HG02885 (cell line): ENCODE results near the gene NFIA.

Experiments
- ATAC-seq: cut with Tn5 transposase; IDR thresholded peaks from one replicate; pipeline ENCODE4 v1.9.1; 2021; ENCODE audit warnings: mild to moderate bottlenecking; ENCODE audit not compliant: unreplicated experiment, poor library complexity

Gene NFIA

DNA sequence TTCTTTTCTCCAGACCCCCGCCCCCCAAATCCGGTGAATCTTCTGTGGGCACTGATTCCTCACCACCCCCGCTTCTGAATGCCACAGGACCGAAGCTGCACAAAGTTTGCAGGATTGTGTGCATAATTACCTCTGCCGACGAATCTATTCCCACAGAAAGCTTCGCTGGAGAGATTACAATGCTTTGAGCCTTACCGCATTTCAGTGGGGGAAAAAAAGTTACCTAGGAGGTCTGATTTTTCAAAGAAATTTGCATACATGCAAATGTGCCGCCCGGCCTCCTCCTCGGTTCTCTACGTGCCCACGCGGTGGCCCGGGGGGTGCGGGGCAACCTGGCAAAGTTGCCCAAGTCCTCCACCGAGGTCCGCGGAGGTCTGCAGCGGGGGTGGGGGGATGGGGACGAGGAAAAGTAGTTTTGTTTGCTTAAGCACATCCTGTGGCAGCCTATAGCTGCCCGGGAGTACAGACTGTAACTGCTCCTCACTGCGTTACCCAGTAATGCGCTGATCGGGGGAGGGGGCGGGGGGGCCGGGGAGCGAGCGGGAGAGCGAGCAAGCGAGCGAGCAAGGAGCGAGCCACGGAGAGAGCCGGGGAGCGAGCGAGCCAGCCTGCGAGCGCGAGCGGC, 563 bp upstream of the NFIA start:
- no peak for ATAC-seq

- ATAC-seq = no peak
Observed at GRCh38 chr1:61083013-61083806, 849 bp downstream of the NFIA start.

DNA sequence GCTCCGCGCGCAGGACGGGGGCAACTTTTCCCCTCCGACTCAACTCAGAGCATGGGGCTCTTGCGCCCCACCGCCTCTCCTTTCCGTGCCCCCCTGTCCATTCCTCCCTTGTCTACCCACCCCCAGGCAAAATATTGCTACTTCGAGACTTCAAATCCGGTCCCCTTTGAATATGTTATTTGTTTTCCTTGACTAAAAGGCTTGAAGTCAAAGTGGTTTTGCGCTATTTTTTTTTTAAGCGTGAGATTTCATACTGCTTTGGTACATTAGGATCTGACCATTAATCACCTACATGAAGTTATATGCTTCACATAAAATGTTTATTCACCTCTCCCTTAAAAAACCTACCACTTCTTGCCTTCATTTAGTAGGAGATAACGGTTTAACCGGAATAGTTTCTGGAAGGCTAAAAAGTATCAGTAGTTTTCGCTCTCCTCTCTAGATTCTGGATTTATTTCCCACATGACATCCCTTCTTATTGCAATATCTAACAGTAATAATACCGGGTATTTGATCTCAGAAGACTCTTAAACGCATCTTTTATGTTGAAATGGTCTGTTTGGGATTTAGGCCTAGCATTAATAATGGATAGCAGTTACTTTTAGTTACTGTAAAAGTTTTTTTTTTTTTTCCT, 1.6 kb downstream of the NFIA start:
- ATAC-seq = no peak

DNA sequence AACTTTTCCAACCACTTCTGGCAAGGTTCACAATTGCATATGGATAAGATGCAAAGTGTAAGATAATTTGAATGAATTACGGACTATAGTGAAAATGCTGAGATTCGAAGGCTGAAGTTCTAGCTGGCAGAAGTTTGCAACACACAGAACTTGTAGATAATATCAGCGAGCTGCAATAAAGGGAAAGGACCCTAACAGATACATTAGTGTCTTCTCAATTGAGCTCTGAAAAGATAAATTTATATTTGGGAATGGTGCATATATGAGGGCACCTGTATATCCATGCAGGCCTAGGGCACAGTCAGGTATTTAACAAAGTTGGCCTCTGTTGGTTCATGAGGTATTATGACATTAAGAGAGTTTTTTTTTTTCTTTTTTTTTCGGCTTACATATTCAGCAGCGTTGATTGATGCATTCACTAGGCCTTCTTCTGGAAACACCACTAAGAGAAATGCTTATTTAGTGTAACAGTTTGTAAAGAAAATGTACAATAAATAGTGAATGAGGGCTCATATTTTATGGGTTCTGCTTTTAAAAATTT, 2.2 kb downstream of the NFIA start:
- ATAC-seq = no peak

DNA sequence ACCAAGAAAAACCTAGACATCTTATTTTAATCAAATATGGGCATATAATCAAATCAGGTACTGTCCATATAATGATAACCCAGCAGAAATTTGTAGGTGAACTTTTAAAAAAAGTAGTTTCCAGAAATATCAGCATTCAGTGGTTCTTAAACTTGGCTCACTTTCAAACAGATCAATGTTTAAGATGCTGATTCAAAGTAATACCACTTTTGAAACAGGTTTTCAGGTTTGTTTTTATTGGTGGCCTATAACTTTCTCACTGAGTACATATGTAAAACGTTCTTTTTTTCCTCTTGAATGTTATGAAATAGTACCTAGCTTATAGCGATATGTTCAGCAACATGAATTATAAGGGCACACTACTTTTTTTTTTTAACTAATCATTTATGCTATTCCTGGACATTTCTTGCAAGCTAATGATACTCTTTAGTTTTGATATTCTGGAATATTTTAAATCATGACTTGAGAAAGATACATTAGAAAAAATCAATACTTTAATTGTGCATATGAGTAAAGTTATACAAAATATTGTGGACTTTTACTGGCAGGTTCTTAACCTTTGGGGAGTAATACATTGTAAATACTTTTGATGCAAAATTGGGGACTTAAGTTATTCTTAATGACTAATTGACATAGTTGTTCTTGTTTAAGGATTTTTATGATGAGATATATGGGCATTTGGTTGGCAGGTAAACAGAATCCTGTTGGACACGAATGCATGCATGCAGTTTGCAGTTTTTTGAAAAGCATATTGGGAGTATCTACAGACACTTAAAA, 3.0 kb downstream of the NFIA start:
- no peak for ATAC-seq

DNA sequence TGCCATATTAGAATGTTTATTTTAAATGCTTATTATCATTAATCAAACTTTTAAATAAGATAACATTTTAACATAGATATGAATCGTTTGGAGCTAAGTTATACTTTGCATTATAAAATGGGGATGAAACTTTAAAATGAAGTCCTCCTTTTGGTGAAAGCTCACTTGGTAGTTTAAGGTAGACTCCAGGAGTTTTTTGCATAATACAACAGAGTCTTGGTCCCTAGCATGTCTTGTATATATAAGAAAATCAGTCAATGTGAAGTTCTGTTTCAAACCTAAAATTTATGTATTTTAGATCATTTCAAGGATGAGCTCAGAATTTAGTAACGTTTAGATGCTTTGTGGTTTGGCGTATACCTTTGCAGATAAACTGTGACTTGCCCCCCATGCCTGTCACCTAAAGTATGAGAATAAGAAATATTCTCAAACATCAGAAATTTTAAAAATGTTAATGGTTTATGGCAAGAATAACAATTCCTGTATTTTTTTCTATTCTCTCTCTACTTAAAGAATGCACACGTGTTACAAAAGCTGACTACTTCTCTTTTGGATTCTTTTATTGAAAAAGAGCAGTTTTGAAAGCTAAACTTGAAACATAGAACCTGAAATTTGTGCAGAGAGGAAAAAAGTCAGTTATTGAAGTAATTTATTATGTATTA, 3.8 kb downstream of the NFIA start:
- no peak for ATAC-seq

GRCh38 chr1:61087571-61087970, 5.2 kb downstream of the NFIA start:
- ATAC-seq = no peak

DNA sequence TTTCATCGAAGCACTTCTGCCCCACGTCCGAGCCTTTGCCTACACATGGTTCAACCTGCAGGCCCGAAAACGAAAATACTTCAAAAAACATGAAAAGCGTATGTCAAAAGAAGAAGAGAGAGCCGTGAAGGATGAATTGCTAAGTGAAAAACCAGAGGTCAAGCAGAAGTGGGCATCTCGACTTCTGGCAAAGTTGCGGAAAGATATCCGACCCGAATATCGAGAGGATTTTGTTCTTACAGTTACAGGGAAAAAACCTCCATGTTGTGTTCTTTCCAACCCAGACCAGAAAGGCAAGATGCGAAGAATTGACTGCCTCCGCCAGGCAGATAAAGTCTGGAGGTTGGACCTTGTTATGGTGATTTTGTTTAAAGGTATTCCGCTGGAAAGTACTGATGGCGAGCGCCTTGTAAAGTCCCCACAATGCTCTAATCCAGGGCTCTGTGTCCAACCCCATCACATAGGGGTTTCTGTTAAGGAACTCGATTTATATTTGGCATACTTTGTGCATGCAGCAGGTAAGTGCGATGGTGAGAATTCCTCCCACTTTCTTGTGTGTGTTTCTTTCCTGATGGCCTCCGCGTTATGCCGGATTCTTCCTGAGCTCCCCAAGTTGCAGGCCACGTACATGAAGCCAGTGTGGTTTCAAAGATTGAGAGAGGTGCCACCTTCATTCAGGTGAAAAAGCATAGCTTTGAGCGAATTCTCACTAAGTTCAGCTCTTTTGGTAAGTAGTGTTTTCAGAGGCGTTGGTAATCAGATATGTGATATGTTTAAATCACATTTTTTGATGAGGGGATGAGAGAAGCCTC, 6.0 kb downstream of the NFIA start:
- no peak for ATAC-seq

GRCh38 chr1:61089338-61089737, 7.0 kb downstream of the NFIA start:
- ATAC-seq = no peak

DNA sequence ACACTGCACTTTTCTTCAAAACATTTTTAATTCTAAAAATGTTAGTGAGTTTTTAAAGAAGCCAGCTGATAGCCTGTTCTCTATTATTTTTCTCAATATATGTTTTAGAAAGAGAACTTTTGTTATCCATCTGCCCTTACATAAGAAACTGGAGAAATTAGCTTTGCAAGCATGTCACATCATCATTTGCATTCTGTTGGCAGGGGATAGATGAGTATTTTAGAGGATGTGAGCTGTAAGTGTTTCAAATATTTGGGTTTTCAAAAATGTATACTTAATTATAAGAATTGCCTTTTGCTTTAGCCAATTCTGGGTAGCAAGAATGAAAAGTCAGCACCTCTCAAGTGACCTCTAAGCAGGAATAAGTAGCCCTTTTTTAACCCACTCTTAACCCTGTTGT, 7.4 kb downstream of the NFIA start:
- no peak for ATAC-seq

DNA sequence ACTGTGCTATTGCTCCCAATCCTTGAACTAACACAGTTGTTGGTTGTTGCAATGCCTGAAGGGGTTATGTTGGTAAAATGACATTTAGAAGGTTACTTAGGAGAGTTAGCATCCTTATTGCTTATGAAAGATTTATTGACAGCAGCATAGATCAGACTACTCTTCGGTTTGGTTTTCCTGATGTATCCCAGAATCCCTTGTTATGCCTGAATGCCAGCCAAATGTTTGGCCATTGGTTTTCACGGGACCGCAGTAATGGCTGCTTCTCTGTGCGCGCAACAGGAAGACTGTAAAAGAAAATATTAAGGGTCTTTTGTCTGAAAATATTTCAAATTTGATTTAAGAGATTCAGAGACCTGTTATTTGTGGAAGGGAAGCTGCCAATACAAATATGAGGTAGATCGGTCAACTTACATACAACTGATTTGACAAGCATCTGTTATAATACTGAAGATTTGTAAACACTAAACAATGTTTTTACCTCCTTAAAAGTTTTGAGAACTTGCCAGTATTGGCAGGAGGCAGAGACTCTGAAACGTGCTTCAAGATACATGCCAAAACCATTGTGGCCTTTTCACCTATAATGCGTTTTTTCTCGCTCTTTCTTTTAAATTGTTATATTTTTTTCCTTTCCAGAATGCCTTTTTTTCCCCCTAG, 8.3 kb downstream of the NFIA start:
- no peak for ATAC-seq

DNA sequence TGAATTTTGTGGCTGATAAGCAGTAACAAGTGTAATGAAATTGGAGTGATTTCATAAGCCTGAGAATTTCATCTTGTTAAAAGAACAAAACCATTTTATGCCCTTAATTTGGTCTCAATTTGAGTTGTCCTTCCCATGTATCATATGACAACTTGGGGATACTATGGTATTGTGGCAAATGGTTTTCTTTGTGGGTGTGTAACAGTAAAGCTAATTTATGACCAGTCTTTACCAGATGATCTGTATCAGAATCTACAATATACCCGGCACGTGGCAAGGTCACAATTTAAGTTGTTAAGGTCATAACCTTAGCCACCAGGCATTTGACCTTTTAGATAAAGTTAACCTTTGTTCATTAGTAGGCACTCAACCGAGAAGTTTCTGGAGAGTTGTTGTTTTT, 9.1 kb downstream of the NFIA start:
- no peak for ATAC-seq

GRCh38 chr1:61092642-61093041, 10.3 kb downstream of the NFIA start:
- ATAC-seq = no peak

DNA sequence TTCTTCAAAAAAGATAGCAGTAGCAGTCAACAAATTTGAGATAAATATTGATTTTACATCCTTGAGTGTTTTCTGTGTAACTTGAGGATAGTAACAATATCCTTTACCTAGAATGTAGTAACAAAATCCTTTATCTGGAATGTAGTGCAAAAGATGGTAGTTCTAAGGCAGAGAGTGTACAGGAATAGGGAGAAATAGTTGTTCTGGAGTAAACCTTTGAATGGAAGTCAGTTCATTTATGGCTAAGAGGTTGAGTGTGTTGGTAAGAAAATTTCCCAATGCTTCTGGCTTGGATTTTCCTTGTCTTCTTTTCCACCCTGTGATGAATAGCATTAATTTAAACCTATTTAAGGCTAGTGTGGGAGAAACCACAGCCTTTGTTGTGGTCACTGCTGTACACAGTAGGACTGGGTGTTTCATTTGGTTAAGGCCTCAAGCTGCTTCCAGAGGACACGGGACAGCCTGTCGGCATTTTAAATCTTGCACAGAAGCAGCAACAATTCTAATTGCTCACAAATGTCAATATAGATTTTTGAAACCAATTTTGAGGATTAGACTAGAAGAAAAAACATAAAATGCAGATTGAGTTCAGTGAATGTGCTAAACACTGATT, 11.3 kb downstream of the NFIA start:
- ATAC-seq = no peak

DNA sequence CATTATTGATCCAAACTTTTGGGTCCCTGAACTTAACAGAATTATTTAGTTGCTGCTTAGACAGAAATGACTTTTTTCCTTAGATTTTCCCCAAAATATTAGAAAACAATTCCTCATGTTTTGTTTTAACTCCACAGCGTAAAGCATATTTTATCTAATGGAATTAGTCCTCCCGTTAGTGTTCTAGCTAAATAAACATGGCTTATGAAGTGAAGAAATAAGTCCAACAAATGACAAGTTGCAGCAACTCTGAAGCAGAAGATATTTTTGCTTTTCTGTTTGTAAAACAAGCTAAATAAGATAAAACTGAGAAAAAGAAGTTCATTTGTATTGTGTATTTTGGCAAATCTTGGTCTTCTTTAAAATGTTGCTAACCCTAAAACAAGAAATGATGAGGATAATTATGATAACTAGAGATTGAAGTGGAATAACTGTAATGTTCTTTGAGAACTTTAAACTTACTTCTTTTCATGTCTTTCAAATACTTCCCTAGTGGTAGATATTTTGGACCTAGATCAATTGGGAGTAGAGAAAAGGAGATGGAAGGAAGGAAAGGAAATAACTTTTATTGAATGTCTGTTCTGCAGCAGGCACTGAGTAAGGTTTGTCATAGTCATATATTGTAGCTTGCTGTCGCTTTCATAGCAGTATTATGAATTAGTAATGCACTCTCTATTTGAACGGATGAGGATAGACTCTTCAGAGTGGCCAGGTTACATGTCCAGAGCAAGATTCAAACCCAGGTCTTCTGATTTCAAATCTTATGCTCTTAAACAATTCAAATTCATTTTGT, 12.5 kb downstream of the NFIA start:
- no peak for ATAC-seq

DNA sequence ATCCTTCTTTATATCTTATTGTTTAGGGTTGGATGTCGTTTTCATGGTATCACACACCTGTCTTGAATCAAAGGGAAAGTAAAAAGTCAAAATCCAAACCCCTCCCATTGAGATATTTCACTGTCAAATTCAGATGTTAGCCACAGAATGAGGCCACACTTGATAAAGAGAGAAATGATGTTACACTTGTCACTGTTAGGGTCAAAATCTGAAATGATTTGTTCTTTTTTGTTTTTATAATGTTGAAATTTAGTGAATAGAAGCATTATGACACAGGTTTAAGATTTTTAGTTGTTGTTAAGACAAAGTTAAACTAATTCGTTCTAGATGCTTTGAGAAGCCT, 13.1 kb downstream of the NFIA start:
- ATAC-seq = no peak

GRCh38 chr1:61097317-61097716, 15.0 kb downstream of the NFIA start:
- no peak for ATAC-seq

DNA sequence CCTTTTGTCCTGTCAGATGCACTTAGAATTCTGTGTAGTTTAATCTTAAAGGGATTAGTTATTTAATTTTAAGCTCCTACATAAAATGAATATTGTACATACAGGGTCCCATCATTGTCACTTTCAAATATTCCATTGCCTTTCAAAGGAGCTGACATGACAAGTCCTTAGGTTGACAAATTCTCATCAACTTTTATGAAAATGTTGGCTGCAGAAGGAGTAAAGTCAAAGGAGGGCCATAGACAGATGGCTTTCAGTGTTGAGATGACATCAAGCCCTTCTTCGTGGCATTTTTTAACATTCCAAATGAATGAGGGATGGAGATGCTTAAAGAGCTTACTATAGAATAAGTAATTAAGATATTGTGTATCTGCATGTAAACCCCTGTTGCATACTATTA, 15.4 kb downstream of the NFIA start:
- no peak for ATAC-seq
